Activated CD8-positive, alpha-beta memory T cell treated with anti-CD3 and anti-CD28 coated beads, Interleukin-2, amount 50 U/mL, for 24 hours (primary cell): ENCODE data around the gene RBL1.
"Not testable (repeated sequence)": the region's sequence is repeated elsewhere in the genome, so short reads cannot be mapped to it uniquely, and the experiment has no call there.

ENCODE experiments used
- DNase-seq: peaks from one replicate; pipeline ENCODE4 v3.0.0-alpha.2; 2020; ENCODE audit errors: extremely low read depth

RBL1 gene

DNA sequence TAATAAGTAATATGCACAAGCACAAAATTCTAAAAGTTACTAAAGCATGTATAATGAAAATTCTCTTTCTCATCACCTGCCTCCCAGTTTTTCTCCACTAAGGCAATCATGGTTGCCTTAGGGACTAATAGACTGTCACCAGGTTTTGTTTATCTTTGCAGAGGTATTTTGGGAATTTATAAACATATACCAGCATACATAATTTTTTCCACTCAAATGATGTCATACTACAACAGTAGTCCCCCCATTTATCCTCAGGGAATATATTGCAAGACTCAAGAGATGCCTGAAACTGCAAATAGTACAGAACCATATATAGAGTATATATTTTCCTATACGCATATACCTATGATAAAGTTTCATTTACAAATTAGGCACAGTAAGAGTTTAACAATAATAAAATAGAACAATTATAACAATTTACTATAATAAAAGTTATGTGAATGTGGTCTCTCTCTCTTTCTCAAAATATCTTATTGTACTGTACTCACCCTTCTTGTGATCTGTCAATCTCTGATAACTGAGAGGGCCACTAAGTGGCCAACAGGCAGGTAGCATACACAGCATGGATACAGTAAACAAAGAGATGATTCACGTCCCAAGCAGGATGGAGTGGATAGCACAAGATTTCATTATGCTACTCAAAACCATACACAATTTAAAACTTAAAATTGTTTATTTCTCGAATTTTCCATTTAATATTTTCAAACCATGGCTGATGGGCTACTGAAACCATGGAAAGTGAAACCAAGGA lies 19.7 kb downstream of the RBL1 start:
- DNase-seq: no peak

- no peak for DNase-seq
Observed at GRCh38 chr20:37072293-37073196, 23.3 kb downstream of the RBL1 start.

DNA sequence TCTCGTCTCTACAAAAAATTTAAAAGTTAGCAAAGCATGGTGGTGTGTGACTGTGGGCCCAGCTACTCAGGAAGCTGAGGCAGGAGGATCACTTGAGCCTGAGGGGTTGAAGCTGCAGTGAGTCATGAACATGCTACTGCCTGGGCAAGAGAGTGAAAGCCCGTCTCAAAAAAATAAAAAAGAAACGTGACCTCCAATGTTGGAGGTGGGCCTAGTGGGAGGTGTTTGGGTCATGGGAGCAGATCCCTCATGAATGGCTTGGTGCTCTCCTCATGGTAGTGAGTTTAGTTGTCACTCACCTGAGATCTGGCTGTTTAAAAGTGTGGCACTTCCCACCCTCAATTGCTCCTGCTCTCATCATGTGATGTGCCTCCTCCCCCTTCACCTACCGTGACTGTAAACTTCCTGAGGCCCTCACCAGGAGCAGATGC lies 24.3 kb downstream of the RBL1 start:
- no peak for DNase-seq

DNA sequence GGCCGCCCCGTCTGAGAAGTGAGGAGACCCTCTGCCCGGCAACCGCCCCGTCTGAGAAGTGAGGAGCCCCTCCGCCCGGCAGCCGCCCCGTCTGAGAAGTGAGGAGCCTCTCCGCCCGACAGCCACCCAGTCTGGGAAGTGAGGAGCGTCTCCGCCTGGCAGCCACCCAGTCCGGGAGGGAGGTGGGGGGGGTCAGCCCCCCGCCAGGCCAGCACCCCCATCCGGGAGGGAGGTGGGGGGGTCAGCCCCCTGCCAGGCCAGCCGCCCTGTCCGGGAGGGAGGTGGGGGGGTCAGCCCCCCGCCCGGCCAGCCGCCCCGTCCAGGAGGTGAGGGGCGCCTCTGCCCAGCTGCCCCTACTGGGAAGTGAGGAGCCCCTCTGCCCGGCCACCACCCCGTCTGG lies 26.2 kb downstream of the RBL1 start:
- DNase-seq: not testable (repeated sequence)

DNA sequence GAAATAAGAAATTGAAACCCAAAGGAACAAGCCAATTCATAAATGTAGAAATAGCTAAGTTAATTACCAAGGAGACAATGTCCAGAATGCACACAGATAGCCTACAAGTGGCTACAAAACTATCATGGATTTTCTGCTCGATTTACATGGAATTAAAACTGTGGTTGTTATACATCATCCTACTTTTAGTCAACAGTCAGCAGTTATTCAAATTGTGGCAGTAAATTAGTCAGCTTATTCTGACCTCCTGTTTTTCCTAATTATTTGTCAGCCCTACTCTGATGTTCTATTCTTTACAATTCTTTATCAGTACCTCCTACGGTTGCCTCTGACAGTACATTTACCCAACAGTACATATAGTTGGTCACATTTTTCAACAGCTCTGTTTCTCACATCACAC lies 29.6 kb downstream of the RBL1 start:
- DNase-seq: no peak

DNA sequence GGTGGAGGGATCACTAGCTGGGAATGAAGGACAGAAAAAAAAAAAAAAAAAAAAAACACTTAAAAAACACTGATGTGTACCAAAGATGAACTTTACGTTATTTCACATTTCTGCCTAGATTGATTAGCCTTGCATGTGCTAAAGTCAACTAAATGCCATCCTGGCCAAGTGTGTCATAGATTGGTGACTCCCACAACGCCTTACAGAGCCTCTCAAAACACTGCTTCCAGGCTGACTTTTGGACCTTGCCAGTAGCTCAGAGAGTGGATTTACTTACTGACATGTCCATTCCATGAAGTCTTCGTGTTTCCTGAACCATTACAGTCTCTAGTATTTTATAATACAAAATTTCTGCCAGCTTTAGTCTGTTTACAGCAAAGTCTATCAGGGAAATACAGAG lies 40.5 kb downstream of the RBL1 start:
- no peak for DNase-seq

- no peak for DNase-seq
Observed at GRCh38 chr20:37053230-37053950, 42.4 kb downstream of the RBL1 start.

DNA sequence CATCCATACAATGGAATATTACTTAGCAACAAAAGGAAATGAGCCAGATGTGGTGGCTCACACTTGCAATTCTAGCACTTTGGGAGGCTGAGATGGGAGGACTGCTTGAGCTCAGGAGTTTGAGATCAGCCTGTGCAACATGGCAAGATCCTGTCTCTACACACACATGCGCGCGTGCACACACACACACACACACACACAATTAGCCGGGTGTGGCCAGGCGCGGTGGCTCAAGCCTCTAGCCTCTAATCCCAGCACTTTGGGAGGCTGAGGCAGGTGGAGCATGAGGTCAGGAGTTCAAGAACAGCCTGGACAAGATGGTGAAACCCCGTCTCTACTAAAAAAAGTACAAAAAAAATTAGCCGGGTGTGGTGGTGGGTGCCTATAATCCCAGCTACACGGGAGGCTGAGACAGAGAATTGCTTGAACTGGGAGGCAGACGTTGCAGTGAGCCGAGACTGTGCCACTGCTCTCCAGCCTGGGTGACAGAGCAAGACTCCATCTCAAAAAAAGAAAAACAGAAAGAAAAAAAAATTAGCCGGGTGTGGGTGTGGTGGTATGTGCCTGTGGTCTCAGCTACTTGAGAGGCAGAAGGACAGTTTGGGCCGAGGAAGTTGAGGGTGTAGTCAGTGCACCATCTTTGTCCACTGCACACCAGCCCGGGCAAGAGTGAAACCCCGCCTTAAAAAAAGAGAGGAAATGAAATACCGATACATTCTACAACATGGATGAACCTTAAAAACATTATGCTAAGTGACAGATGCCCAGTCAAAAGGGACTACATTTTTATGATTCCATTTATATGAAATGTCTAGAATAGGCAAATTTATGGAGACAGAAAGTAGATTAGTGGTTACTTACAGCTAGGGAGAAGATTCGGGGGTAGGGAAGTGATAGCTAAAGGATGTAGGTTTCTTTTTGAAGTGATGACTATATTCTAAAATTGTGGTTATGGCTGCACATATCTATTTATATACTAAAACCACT lies 52.5 kb downstream of the RBL1 start:
- DNase-seq: no peak

GRCh38 chr20:37039366-37039765 lies 56.4 kb downstream of the RBL1 start:
- DNase-seq: not testable (repeated sequence)

DNA sequence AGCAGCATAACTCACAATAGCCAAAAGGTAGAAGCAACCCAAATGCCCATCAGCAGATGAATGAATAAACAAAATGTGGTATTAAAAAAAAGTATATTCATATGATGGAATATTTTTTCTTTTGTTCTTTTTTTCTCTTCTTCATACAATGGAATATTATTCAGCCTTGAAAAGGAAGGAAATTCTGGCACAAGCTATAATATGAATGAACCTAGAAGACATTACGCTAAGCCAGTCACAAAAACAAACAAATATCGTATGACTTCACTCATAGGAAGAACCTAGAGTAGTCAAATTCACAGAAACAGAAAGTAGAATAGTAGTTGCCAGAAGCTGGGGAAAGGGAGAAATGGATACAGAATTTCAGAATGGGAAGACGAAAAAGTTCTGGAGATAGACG lies 63.7 kb downstream of the RBL1 start:
- no peak for DNase-seq

DNA sequence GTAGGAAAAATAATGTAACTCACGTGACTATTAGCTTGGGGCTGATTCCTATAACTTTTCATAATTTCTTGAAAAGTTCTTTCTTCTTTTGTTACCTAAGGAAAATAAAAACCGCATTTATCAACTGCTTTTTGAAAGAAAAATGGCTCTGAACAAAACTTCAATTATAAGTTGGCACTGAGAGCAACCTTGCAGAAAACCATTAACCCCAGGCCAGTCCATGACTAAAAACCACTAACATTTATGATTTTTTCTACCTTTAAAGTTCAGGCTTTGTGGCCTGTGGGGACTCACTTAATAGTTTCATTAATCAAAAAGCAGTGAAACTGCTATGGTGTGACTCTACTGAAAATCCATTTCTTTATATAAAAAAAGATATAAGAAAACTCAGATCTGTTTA lies 75.2 kb downstream of the RBL1 start:
- DNase-seq: no peak

GRCh38 chr20:37012631-37013030 lies 83.2 kb downstream of the RBL1 start:
- DNase-seq: not testable (repeated sequence)

- DNase-seq: not testable (repeated sequence)
Observed at GRCh38 chr20:37011858-37012257, 83.9 kb downstream of the RBL1 start.

DNA sequence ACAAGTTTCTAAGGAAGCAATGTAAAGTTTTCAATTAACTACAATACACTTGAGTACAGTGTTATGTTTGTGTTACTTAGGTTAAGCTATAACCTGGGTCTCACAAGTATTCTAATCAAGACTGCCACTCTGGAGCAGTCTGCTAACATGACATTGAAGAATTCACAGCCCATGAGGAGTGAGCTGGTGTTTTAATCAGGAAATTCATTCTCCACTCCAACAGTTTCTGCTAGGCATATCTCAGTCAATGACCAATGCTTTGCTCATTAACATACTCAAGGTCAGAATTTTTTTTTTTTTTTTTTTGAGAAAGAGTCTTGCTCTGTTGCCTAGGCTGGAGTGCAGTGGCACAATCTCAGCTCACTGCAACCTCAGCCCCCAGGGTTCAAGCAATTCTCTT lies 84.7 kb downstream of the RBL1 start:
- DNase-seq: no peak

DNA sequence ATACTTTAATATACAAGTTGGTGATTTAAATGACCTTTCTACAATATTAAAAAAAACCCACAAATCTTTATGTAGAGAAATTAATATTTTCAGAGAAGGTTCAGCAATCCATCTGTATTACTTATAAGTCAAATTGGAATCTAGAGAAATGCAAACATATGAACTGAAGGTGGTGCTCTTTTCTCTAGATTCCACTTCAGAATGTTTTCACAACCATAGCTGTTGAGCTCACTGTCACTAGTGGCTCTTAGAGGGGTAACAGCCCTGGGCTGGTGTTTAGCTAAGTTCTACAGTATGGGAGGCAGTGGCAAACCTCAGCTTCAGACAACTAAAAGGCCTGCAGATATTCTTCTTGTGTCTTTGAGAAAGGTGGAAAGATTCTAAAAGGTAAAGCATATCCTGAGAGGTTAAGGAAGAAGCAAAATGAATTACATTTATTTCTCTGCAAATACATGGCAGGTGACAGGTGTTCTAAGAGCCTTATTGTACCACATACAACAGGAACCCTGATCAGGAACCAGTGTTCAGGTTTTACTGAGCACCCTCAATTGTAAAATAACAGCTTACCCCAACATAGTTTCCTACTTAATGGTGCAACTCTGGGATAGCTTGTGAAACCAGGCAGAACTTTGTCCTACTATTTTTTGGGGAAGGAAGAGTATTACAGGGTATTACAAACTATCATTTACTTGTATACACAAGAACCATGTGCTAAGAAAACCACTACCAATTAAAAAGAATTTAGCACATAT lies 87.7 kb downstream of the RBL1 start:
- no peak for DNase-seq

DNA sequence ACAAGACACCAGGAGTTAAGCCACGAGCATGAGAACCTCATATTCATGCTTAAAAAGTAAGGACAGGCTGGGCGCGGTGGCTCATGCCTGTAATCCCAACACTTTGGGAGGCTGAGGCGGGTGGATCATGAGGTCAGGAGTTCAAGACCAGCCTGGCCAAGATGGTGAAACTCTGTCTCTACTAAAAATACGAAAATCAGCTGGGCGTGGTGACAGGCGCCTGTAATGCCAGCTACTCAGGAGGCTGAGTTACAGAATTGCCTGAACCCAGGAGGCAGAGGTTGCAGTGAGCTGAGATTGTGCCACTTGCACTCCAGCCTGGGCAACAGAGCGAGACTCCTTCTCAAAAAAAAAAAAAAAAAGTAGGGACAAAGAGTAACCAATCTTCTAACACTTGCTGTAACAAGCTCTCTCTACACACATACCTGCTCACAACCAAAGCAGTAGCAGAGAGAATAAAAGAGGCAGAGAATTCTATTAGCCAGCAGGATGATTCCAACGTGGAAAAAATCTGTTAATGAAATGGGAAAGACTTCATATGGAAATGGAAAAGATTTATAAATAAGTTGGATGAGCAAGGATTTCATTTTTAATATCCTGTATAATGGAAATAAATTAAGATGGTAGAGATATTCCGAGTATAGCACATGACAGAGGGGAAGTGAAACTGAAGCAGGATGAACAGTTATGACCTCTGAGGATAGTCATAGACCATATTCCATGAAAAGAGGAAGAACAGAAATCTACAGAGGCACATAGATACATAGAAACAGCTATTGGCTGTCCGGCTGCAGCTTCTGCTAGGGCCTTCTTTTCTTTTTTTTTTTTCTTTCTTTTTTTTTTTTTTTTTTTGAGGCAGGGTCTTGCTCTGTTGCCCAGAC lies 90.5 kb downstream of the RBL1 start:
- DNase-seq: not testable (repeated sequence)

DNA sequence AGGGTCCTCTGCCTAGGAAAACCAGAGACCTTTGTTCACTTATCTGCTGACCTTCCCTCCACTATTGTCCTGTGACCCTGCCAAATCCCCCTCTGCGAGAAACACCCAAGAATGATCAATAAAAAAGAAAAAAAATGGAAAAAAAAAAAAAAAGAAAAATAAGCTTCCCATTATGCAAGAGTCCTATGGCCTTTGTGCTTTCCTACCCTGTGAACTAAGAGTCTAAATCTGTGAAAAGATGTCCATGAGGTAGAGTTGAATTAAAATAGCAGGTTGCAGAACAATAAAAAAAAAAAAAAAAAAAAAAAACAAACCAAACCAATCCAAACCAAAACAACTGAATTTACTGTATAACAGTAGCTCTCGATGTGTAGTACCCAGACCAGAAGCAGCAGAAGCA lies 94.2 kb downstream of the RBL1 start:
- not testable (repeated sequence) for DNase-seq

DNA sequence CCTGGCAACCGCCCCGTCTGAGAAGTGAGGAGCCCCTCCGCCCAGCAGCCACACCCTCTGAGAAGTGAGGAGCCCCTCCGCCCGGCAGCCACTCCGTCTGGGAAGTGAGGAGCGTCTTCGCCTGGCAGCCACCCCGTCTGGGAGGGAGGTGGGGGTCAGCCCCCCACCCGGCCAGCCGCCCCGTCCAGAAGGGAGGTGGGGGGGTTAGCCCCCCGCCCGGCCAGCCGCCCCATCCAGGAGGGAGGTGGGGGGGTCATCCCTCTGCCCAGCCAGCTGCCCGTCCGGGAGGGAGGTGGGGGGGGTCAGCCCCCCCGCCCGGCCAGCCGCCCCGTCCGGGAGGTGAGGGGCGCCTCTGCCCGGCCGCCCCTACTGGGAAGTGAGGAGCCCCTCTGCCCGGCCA lies 95.6 kb downstream of the RBL1 start:
- not testable (repeated sequence) for DNase-seq

DNA sequence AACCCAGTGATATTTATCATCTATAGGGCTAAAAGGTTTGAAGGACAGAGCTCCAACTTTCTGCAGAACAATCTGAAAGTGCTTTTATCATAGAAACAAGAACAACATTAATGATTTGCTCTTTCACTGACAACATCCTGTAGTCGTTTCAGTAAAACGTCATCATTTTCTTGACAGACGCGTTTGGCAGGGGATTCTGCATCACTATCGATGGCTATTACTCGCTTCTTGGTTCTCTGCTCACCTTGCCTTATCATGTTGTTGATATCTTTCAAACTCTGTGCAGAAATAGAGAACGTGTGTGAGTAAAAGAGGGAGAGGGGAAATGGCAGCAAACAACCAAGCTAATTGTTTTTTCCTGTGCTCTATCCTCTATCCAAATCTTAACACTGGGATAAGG lies 97.1 kb downstream of the RBL1 start:
- no peak for DNase-seq
